Glutamatergic neuron (in vitro differentiated cells): ENCODE data around the gene ZNF93. TPM values are rescaled to one million over a fixed set of nuclear protein-coding genes. Genes with fewer than 3 reads are reported as not detected.
"Not testable (repeated sequence)": the region's sequence is repeated elsewhere in the genome, so short reads cannot be mapped to it uniquely, and the experiment has no call there.

Experiments used
- DNase-seq: peaks from one replicate; pipeline ENCODE4 v3.0.0; 2022
- H3K27ac Mint-ChIP-seq: one replicate; pipeline ENCODE4 v1.8.0; 2020; ENCODE audit warnings: mild to moderate bottlenecking, mixed read lengths, inconsistent platforms; ENCODE audit not compliant: unreplicated experiment
- H3K27me3 Mint-ChIP-seq: one replicate; pipeline ENCODE4 v1.8.0; 2020; ENCODE audit warnings: mild to moderate bottlenecking, moderate library complexity, mixed read lengths, inconsistent platforms; ENCODE audit not compliant: unreplicated experiment
- H3K36me3 Mint-ChIP-seq: one replicate; pipeline ENCODE4 v1.8.0; 2020; ENCODE audit warnings: mild to moderate bottlenecking, mixed read lengths, inconsistent platforms; ENCODE audit not compliant: unreplicated experiment
- H3K4me1 Mint-ChIP-seq: one replicate; pipeline ENCODE4 v1.8.0; 2020; ENCODE audit warnings: mild to moderate bottlenecking, low read depth, mixed read lengths, inconsistent platforms; ENCODE audit not compliant: unreplicated experiment
- H3K4me3 Mint-ChIP-seq: one replicate; pipeline ENCODE4 v1.8.0; 2020; ENCODE audit warnings: mild to moderate bottlenecking, mixed read lengths, inconsistent platforms; ENCODE audit not compliant: unreplicated experiment
- H3K9me3 Mint-ChIP-seq: one replicate; pipeline ENCODE4 v1.8.0; 2020; ENCODE audit warnings: mild to moderate bottlenecking, moderate library complexity, mixed read lengths, inconsistent platforms; ENCODE audit not compliant: unreplicated experiment
- total RNA-seq: library from RNA; stranded (reverse); fragmentation: NEBNext Ultra II Directional; extraction: Animal tissue kit (Norgen Biotek cat#: 25700); gene quantifications from one replicate; pipeline ENCODE4 v1.2.1, GENCODE V29; 2021; ENCODE audit not compliant: unreplicated experiment
- TF ChIP-seq, protein P1 (sequence below): fragments of 200-600 bp; sonication (generic); IDR thresholded peaks from one replicate; pipeline ENCODE4 v1.5.0; 2021; ENCODE audit not compliant: partially characterized antibody, unreplicated experiment

The ZNF93 gene
- total RNA-seq, 1 donor from 2014 or later = 50.1 TPM

DNA sequence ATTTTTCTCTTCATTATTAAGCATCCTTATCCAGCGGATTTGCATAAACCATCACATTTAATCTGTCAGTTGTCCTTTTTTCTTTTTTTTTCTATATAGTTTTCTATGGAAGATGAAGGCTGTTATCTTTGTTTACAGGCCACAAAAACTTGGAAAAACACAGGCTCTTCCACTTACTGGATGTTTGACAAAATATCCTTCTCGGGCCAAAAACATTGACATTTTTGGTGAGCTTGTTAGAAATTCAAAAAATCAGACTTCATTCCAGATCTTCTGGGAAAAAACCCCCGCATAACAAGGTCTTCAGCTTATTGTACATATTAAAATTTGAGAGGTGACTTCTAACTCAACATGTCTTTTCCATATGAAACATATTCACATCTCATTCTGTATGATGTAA, 13.8 kb downstream of the ZNF93 start:
- H3K4me1 Mint-ChIP-seq = peaks cover 15% of the 10 kb centered on the region
- no peak for DNase-seq
- H3K4me3 Mint-ChIP-seq = no peak overlapping the region
- peaks cover 2% of the 10 kb centered on the region for H3K36me3 Mint-ChIP-seq
- TF ChIP-seq, protein P1, sequence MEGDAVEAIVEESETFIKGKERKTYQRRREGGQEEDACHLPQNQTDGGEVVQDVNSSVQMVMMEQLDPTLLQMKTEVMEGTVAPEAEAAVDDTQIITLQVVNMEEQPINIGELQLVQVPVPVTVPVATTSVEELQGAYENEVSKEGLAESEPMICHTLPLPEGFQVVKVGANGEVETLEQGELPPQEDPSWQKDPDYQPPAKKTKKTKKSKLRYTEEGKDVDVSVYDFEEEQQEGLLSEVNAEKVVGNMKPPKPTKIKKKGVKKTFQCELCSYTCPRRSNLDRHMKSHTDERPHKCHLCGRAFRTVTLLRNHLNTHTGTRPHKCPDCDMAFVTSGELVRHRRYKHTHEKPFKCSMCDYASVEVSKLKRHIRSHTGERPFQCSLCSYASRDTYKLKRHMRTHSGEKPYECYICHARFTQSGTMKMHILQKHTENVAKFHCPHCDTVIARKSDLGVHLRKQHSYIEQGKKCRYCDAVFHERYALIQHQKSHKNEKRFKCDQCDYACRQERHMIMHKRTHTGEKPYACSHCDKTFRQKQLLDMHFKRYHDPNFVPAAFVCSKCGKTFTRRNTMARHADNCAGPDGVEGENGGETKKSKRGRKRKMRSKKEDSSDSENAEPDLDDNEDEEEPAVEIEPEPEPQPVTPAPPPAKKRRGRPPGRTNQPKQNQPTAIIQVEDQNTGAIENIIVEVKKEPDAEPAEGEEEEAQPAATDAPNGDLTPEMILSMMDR = no peak
- no peaks in the 10 kb centered on the region for H3K9me3 Mint-ChIP-seq
- no peak overlapping the region for H3K27ac Mint-ChIP-seq
- H3K27me3 Mint-ChIP-seq = no peaks in the 10 kb centered on the region

DNA sequence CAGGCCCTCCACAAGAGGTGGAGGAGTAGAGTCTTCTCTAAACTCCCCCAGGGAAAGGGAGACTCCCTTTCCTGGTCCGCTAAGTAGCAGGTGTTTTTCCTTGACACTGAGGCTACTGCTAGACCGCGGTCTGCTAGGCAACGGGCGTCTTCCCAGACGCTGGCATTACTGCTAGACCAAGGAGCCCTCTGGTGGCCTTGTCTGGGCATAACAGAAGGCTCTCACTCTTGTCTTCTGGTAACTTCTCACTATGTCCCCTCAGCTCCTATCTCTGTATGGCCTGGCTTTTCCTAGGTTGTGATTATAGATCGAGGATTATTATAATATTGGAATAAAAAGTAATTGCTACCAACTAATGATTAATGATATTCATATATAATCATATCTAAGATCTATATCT, 29.7 kb downstream of the ZNF93 start:
- not testable (repeated sequence) for H3K4me1 Mint-ChIP-seq
- peak; percentile 44 for DNase-seq
- H3K9me3 Mint-ChIP-seq = peaks cover 37% of the 10 kb centered on the region

DNA sequence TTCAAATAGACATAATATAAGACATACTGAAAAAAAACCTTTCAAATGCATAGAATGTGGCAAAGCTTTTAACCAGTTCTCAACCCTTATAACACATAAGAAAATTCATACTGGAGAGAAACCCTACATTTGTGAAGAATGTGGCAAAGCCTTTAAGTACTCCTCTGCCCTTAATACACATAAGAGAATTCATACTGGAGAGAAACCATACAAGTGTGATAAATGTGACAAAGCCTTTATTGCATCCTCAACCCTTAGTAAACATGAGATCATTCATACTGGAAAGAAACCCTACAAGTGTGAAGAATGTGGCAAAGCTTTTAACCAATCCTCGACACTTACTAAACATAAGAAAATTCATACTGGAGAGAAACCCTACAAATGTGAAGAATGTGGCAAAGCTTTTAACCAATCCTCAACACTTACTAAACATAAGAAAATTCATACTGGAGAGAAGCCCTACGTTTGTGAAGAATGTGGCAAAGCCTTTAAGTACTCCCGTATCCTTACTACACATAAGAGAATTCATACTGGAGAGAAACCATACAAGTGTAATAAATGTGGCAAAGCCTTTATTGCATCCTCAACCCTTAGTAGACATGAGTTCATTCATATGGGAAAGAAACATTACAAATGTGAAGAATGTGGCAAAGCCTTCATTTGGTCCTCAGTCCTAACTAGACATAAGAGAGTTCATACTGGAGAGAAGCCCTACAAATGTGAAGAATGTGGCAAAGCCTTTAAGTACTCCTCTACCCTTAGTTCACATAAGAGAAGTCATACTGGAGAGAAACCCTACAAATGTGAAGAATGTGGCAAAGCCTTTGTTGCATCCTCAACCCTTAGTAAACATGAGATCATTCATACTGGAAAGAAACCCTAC, 32.9 kb downstream of the ZNF93 start:
- peaks cover 62% of the 10 kb centered on the region for H3K36me3 Mint-ChIP-seq
- not testable (repeated sequence) for H3K4me3 Mint-ChIP-seq, H3K27me3 Mint-ChIP-seq, H3K27ac Mint-ChIP-seq, DNase-seq, H3K4me1 Mint-ChIP-seq
- H3K9me3 Mint-ChIP-seq = peaks cover 44% of the 10 kb centered on the region

More for the DNA sequence above, 29.7 kb downstream of the ZNF93 start:
- TF ChIP-seq, protein P1 = peak; percentile 33
- H3K27me3 Mint-ChIP-seq, H3K4me3 Mint-ChIP-seq, H3K27ac Mint-ChIP-seq: not testable (repeated sequence)
- H3K36me3 Mint-ChIP-seq = peaks cover 62% of the 10 kb centered on the region

DNA sequence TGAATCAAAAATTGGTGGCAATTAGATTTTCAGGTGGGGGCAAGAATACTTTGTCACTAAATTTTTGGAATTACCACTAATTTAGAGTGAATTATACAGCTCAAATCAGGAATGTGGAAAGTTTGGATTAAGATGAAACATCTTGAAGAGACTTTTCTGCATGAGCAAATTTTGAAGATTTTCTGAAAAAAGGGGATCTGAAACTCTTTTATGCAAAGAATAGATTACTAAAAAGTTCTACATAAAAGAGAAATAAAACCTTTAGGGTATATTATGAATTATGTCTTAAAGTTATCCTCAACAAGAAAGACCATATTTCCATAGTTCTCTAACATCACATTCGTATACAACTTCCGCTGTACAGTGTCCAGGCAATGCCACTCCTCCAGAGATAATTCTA, 36.7 kb downstream of the ZNF93 start:
- no peaks in the 10 kb centered on the region for H3K4me1 Mint-ChIP-seq
- peaks cover 55% of the 10 kb centered on the region for H3K36me3 Mint-ChIP-seq
- H3K27me3 Mint-ChIP-seq = peaks cover 10% of the 10 kb centered on the region
- no peak for DNase-seq
- TF ChIP-seq, protein P1 = no peak
- H3K27ac Mint-ChIP-seq = no peak overlapping the region
- peaks cover 32% of the 10 kb centered on the region for H3K9me3 Mint-ChIP-seq
- no peak overlapping the region for H3K4me3 Mint-ChIP-seq

DNA sequence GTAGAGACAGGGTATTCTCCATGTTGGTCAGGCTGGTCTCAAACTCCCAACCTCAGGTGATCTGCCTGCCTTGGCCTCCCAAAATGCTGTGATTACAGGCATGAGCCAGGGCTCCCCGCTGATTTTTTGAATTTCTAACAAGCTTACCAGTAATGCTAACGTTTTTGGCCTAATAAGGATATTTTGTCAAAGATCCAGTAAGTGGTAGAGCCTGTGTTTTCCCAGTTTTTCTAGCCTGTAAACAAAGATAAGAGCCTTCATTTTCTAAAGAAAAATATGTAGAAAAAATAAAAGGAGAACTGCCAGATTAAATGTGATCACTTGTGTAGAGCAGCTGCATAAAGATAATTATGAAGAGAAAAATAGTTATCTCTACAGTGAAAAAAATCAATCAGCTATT, 37.7 kb downstream of the ZNF93 start:
- no peak overlapping the region for H3K4me3 Mint-ChIP-seq
- no peak overlapping the region for H3K27ac Mint-ChIP-seq
- H3K36me3 Mint-ChIP-seq = peaks cover 48% of the 10 kb centered on the region
- H3K4me1 Mint-ChIP-seq = no peaks in the 10 kb centered on the region
- H3K9me3 Mint-ChIP-seq = peaks cover 25% of the 10 kb centered on the region
- no peak for DNase-seq
- TF ChIP-seq, protein P1 = no peak
- H3K27me3 Mint-ChIP-seq = peaks cover 10% of the 10 kb centered on the region
